T1000 (cell line): ENCODE results near the gene SYNJ2.

Experiments
- DNase-seq: peaks from one replicate; lab custom pipeline; 2025; ENCODE audit warnings: mixed read lengths; lab: John Stamatoyannopoulos, UW

The SYNJ2 gene

DNA sequence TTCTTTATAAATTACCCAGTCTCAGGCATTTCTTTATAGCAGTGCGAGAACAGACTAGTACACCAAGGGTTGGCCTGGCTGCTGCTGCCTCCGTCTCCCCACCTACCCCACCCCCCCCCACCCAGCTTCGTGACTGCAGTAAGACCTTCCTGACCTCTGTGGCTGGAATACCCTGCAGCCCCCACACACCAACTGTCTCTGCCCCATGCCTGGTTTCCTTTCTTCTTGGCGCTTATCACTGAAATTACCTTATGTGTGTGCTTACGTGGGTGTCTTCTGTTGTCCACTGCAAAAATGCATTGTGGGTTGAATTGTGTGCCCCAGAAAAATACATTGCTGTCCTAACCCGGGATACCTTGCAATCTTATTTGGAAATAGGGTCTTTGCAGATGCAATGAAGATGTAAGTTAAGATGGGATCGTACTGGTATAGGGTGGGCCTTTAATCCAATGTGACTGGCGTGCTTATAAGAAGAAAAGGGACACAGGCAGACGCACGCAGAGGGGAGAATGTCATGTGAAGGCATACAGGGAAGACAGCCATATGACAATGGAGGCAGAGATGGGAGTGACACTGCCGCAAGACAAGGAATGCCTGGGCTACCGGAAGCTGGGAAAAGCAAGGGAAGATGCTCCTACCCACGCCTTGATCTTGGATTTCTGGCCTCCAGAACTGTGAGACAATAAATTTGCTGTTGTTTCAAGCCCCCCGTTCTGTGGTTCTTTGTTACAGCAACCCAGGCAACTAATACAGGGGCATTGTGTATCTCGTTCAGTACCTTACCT, 15.4 kb downstream of the SYNJ2 start:
- DNase-seq: no peak

DNA sequence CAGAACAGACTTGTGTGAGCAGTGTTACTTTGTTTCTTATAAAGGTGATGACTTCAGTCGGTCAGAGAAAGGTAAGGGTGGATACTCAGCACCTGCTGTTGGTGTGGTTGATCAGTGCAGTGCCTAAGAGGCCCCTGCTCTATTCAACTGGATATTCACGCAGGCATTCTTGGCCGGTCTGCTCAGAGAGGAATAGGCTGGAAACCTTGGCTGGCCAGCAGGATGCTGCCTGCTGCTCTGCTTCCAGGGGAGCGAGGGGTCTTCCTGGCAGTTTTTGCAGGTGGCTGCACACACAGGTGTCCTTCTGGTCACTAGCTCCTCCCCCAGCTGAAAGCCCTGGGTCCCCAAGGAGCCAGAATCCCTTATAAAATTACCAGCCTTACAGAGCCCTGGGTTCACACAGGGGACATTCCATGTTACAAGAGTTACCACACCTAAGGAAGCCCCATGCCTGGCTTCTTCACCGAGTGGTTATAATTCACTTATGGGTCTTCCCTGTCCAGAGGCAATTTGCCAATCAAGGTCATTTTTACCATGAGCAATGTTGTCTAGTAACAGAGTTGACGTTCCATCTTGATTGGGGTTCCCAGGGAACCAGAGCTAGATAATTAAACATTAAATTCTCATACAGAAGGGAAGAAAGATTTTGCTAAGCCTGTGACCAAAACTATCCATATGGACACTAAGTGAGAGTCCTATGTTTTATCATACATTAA, 16.4 kb downstream of the SYNJ2 start:
- no peak for DNase-seq

DNA sequence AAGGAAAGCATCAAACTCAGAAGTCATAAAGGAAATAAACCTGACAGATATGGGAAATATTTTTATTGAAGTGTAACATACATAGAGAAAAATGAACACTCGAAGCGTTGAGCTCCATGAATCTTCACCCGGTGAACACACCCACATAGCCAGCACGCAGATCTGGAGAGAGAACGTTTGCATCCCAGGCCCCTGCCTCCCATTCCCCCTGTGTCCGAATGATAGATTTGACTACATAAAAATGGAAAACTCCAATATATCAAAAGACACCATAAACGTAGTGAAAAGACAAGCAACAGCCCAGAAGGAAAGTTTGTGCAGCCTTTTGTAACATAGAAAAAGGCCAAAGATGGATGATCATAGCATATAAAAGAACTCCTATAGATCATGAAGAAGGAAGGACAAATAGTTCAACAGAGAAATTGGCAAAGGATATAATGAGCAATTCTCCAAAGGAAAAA, 17.1 kb downstream of the SYNJ2 start:
- DNase-seq: no peak

GRCh38 chr6:157999168-158000051, 17.7 kb downstream of the SYNJ2 start:
- DNase-seq: no peak

DNA sequence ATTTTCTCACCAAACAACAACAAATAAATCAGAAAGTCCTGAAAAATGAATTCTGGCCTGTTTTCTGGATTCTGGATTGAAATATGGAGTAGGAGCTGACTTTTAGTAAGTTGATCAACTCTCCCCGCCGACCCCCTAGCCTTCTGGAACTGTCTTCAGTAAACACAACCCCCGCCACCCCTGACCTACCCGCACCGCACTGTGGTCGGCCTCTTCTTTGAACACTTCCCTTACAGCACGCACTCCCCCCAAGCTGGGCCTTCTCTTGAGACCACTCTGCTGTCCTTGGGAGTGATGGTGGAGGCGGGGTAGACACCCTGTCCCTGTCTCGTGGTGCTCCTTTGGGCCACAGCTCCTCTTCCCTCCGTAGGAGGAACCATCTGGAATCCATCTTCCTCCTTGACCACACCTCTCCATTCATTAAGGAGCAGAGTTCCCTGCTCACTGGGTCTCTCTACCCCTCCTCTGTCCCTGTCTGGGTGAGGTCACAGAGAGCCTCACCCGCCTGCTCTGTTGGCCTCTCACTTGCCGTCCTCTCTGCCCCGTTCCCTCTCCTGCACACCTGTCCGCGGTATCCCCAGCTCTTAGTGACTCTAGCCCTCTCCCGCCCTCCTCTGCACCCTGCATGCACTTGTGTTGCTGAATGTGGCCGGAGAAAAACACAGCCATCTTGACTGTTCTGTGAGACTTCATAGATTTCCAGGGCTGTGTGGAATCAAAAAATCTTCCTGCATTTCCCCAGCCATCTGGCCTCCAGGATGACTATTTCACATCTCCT, 19.1 kb downstream of the SYNJ2 start:
- DNase-seq: no peak

DNA sequence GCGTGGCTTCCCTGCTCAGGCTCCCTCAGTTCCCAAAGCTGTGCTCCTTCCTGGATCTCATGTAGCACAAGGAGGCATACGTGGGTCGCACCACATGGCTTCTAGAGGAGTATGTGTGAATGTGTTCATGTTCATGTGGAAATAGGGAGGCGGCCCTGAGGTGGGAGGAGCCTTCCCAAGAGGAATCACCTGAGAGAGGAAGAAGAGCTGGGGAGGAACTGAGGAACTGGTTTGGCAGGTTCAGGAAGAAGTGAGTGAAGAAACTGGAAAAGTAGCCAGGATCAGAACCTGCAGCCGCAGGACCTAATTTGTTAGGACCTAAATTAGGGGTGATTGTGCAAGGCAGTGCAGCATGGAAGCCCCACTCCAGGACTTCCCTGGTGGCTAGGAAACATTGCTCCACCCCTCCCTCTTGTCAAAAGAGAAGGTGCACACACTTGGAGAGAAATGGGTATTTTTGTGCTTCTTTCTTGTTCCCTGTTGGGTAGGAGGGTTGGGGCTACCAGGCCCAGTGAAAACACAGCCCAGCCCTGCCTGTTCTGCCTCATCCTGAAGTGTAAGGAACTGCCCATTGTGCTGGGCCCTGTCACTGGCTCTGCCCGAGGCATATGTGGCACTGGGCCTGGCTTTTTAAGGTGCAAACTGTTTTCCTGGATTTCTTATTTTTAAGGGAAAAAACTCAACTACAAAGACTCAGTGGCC, 20.7 kb downstream of the SYNJ2 start:
- no peak for DNase-seq

GRCh38 chr6:158002951-158003853, 21.5 kb downstream of the SYNJ2 start:
- no peak for DNase-seq

DNA sequence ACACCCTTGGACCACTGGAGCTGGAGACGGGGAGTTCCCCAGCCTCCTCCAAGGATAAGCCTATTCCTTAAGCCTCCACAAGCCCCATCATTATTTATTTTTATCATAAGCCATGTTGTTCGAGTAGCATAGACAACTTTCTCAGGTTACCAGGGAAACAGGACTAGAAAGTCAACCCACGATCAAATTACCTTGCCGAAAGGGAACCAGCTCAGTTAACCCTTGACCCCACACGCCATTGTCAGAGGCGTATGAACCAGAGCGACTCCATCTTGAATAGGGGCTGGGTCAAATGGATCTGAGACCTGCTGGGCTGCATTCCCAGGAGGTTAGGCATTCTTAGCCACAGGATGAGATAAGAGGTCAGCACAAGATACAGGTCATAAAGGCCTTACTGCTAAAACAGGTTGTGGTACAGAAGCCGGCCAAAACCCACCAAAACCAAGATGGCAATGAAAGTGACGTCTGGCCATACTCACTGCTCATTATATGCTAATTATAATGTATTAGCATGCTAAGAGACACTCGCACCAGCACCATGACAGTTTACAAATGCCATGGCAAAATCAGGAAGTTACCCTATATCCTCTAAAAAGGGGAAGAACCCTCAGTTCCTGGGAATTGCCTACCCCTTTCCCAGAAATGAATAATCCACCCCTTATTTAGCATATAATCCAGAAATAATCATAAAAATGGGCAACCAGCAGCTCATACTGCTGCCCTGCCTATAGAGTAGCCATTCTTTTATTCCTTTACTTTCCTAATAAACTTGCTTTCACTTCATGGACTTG, 22.4 kb downstream of the SYNJ2 start:
- DNase-seq: no peak

DNA sequence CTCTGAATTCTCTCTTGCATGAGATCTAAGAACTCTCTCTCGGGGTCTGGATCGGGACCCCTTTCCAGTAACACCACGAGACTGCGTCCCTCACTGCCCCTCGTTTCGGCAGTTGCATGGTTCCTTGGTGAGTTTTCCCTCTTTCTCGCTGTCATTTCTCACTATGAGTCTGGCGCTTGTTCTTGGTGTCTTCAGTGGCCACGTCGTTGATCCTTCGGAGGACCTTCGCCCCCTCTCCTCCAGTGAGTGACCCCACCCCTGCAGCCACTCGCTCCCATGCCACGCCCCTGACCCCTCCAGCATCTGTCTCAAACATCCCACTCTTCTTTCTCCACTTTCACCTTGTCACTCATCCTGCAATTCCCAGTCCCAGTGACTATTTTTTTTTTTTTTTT, 23.0 kb downstream of the SYNJ2 start:
- no peak for DNase-seq

GRCh38 chr6:158005626-158006180, 24.0 kb downstream of the SYNJ2 start:
- no peak for DNase-seq

DNA sequence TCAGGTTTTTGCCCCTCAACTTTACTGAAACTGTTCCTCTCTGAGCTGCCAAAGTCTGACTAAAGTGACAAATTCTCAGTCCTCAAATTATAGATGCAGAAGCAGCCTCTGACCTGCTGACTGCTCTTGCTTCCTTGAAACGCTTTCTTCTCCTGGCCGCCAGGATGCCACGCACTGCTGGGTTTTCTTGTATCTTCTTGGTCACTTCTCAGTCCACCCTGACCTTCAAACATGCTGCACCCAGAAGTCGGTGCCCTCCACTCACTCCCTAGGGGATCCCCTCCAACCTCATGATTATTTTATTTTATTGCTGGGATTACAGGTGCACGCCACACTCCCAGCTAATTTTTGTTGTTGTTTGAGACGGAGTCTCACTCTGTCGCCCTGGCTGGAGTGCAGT, 24.7 kb downstream of the SYNJ2 start:
- no peak for DNase-seq

DNA sequence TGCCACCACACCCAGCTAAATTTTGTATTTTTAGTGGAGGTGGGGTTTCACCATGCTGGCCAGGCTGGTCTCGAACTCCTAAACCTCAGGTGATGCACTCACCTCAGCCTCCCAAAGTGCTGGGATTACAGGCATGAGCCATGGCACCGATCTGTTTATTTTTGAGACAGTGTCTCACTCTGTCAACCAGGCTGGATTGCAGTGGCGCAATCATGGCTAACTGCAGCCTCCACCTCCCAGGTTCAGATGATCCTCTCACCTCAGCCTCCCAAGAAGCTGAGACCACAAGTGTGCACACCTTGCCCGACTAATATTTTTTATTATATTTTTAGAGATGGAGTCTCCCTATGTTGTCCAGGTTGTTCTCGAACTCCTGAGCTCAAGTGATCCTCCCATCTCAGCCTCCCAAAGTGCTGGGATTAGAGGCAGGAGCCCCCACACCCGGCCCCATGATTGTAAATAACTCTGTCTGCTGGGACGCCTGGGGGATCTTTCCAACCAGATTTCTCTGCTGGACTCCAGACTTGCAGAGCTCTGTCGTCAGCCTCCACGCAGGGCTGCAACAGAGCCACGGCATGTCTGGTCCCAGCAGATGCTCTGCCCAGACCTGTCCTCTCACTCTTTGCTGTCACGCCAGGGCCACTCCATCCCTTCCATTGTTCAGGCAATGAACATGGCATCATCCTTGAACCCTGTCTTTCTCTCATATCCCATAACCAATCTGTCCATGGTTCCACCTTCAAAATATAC, 25.3 kb downstream of the SYNJ2 start:
- no peak for DNase-seq

DNA sequence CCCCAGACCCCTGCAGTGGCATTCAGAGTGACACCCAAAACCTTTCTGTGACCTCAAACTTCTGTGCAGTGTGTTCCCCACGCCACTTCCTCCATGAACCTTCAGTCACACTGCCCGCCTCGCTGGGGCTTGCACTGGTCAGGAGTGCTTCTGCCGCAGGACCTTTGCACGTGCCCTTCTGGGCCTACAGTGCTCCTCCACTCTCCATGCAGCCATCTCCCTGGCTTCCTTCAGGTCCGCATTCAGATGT, 27.1 kb downstream of the SYNJ2 start:
- DNase-seq: no peak

DNA sequence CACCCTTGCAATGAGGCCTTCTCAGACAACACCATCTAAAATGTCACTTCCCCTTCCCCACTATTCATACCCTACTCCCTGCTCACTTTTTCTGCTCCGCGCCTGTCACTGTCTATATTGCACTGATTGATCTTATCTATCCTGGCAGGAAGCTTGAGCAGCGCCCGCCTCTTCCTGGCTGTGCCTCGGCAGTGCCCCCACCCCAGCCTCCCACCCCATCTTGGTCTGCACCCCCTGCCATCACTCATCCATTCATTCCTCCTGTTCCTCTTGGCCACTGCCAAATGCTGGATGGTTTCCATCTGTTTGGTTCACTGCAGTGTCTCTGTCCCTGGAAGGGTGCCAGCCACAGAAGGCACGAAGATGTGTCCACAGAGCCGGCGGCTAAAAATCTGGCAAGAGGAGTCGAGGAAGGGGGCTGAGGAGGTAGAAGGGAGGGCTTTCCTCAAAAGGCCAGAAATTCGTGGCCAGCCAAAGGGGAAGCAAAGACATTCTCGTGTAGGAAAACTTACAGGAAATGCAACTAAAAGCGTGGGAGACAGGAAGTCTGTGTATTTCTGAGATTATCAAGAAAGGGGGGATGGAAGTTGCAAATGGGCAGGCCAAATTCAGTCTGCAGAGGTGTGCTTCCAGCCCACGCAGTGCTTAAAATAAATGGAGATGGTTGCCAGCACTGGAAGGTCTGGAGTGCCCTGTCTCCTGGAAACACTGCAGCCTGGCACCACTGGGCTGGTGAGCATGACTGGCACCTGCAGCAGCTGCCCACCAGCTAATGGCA, 27.6 kb downstream of the SYNJ2 start:
- no peak for DNase-seq

GRCh38 chr6:158009935-158010585, 28.4 kb downstream of the SYNJ2 start:
- DNase-seq: no peak

DNA sequence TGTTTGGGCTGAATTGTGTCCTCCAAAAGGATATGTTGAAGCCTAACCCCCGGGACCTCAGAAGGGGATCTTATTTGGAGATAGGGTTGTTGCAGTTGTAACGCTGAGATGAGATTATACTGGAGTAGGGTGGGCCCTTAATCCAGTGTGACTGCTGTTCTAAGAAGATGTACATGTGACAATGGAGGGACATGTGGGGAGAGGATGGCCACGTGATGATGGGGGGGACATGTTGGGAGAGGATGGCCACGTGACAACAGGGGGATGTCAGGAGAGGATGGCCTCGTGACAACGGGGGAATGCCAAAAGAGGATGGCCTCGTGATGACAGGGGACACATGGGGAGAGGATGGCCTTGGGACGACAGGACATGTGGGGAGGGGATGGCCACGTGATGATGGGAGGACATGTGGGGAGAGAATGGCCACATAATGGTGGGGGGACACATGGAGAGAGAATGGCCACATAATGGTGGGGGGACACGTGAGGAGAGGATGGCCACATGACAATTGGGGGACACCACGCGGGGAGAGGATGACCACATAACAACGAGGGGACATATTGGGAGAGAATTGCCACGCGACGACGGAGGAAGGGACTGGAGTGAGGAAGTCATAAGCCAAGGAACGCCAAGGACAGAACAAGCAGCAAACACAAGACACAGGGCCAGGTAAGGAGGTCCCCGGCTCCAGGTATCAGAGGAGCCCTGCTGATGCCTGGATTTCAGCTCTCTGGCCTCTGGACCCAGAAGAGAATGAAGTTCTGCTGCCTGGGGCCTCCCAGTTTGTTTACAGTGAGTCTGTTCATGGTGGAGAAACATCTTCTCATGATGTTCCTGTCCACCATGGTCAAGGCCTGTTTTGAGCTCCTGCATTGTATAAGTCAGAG, 29.2 kb downstream of the SYNJ2 start:
- DNase-seq: no peak
